Vagina (tissue), 2 donors: ENCODE results near the gene PLEKHA6.

ENCODE experiments used
- CTCF ChIP-seq, 3 experiments: fragments of 450-650 bp in 2 of 3; fragments of 200-600 bp in 1 of 3; sonication (generic) in 1 of 3; IDR thresholded peaks; one replicate each; pipeline ENCODE4 v1.5.1; 2017 to 2019; ENCODE audit warnings: antibody characterized with exemption in 3 of 3, mild to moderate bottlenecking in 2 of 3, moderate library complexity in 2 of 3
- POLR2A ChIP-seq, 2 donors: fragments of 450-650 bp; IDR thresholded peaks; one replicate each; pipeline ENCODE4 v1.6.1; 2017; ENCODE audit warnings: antibody characterized with exemption in 2 of 2, mild to moderate bottlenecking in 2 of 2, moderate library complexity in 2 of 2
- POLR2AphosphoS5 ChIP-seq, 2 donors: sonication (generic); formaldehyde crosslinking; IDR thresholded peaks; one replicate each; pipeline ENCODE4 v1.9.0; 2017; ENCODE audit warnings: antibody characterized with exemption in 2 of 2, mild to moderate bottlenecking in 2 of 2, low read depth in 1 of 2; ENCODE audit not compliant: insufficient read depth in 1 of 2

- no peak for TF ChIP-seq CTCF (IDR thresholded peaks at IDR 0.05)
- TF ChIP-seq POLR2A (IDR thresholded peaks at IDR 0.05): no peak
- peak in 1 of 2 donors; percentile 22 for TF ChIP-seq POLR2AphosphoS5 (IDR thresholded peaks at IDR 0.05; ENCODE audit: insufficient read depth in 1 of 2, low read depth in 1 of 2)
Observed at GRCh38 chr1:204377800-204378668, 18.3 kb upstream of the PLEKHA6 start.
